GM12892 (cell line): ENCODE measurements around the gene ZSCAN10.

Experiments used
- DNase-seq: peaks from one replicate; pipeline ENCODE4 v3.0.0; 2011; ENCODE audit not compliant: insufficient read length
- FAIRE-seq: peaks from 2 replicates; lab custom pipeline; 2011; peaks lifted over from hg19 to GRCh38; lab: Jason Lieb, UNC
- POLR2A ChIP-seq: IDR thresholded peaks from 2 replicates; pipeline ENCODE4 v1.6.1; 2011; ENCODE audit warnings: low read depth, low read length, control low read depth
- POLR2AphosphoS5 ChIP-seq: IDR thresholded peaks from 2 replicates; pipeline ENCODE4 v1.6.1; 2011; ENCODE audit warnings: low read depth, low read length, control low read depth
- TAF1 ChIP-seq: IDR thresholded peaks from 2 replicates; pipeline ENCODE4 v1.6.1; 2011; ENCODE audit warnings: low read depth, mild to moderate bottlenecking, control low read depth, low read length, borderline replicate concordance

ZSCAN10 gene

DNA sequence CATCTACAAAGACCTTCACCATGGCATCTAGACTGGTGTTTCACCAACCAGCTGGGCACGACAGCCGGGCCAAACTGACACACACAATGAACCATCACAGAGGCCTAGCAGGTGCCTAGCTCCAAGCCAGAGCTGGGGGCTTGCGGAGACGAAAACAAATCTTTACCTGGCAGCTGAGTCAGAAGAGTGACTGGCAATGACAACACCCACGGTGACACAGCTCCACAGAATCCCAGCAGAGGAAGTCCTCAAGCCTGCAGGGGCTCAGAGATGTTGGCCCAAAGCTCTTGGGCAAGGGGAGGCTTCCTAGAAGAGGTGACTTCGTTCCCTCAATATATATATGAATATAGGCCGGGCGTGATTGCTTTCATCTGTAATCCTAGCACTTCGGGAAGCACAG is 47.6 kb downstream of the ZSCAN10 start:
- FAIRE-seq (no peak), DNase-seq (no peak)
- TF ChIP-seq TAF1 (no peak), POLR2AphosphoS5 (no peak), POLR2A (no peak)

DNA sequence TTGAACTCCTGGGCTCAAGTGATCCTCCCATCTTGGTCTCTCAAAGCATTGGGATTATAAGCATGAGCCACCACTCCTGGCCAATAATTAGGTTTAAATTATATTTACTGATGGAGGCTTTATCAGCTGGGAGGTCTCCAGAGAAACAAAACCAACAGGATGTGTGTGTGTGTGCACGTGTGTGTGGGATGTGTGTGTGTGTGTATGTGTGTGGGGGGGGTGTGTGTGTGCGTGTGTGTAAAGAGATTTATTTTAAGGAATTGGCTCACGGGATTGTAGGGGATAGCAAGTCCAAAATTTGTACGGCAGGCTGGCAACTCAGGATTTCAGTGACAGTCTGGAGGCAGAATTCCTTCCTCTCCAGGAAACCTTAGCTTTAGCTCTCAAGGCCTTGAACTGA is 48.1 kb downstream of the ZSCAN10 start:
- FAIRE-seq (no peak), DNase-seq (no peak)
- TF ChIP-seq POLR2AphosphoS5 (no peak), TAF1 (no peak), POLR2A (no peak)

DNA sequence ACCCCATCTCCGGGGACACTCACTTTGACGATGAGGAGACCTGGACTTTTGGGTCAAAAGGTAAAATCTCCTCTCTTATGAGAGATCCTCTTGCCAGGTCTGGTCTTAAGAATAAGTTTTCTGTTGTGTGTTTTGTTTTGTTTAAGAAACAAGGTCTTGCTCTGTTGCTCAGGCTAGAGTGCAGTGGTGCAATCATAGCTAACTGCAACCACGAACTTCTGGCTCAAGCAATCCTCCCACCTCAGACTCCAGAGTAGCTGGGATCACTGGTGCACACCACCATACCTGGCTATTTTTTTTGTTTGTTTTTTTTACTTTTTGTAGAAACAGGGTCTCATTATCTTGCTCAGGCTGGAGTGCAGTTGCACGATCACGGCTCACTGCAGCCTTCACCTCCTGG is 48.6 kb downstream of the ZSCAN10 start:
- FAIRE-seq (no peak), DNase-seq (no peak)
- no peak for TF ChIP-seq POLR2A
- no peak for TF ChIP-seq TAF1
- TF ChIP-seq POLR2AphosphoS5: no peak

DNA sequence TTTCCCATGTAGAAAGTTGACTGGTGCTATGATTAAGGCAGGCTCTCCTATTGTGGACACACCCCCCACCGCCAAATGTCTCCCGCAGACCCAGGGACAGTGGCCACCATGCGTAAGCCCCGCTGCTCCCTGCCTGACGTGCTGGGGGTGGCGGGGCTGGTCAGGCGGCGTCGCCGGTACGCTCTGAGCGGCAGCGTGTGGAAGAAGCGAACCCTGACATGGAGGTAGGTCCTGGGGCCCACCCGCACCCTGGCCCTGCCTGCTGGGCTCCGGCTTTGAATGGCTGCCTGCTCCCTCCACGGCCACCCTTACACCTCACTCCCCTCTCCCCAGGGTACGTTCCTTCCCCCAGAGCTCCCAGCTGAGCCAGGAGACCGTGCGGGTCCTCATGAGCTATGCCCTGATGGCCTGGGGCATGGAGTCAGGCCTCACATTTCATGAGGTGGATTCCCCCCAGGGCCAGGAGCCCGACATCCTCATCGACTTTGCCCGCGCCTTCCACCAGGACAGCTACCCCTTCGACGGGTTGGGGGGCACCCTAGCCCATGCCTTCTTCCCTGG is 49.1 kb downstream of the ZSCAN10 start:
- DNase-seq: no peak
- TF ChIP-seq POLR2A: no peak
- no peak for FAIRE-seq

DNA sequence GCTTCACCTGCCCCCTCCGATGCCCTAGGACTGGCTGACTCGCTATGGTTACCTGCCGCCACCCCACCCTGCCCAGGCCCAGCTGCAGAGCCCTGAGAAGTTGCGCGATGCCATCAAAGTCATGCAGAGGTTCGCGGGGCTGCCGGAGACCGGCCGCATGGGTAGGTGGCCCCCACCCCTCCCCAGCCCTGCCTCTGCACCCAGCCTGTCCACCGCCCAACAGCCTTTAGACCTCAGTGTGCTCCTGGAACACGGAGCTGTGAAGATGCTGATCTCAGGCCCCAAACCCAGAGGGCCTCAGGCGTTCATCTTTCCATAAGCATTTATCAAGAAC is 51.7 kb downstream of the ZSCAN10 start:
- TF ChIP-seq POLR2A (no peak), POLR2AphosphoS5 (no peak), TAF1 (no peak)
- FAIRE-seq: no peak
- no peak for DNase-seq

DNA sequence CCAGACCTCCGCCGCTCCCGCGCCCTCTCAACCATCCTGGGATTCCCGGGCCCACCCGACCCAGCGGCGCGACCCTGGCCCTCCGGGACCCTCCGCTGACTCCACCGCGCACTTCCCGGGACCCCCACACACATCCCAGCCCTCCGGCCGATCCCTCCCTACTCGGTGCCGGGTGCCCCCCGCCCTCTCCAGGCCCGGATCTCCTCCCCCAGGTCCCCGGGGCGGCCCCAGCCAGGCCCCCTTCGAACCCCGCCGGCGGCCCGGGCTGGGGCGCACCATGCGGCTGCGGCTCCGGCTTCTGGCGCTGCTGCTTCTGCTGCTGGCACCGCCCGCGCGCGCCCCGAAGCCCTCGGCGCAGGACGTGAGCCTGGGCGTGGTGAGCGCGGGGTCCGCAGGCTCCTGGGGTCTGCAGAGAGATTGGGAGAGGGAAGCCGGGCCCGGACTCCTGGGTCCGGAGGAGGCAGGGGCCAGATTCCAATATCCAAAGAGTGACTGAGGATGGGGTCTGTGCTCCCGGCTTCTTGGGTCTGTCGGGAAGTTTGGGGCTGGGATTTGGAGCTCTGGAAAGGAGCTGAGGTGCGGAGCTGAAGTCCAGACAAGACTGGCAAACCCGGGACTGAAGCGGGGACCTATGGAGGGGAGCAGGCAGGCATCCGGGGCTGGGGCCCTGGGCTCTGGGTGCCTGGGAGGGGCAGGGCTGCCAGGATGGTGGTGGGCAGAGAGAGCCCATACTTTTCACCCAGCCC is 52.3 kb downstream of the ZSCAN10 start:
- DNase-seq (no peak), FAIRE-seq (no peak)
- no peak for TF ChIP-seq TAF1
- no peak for TF ChIP-seq POLR2A
- TF ChIP-seq POLR2AphosphoS5: no peak

DNA sequence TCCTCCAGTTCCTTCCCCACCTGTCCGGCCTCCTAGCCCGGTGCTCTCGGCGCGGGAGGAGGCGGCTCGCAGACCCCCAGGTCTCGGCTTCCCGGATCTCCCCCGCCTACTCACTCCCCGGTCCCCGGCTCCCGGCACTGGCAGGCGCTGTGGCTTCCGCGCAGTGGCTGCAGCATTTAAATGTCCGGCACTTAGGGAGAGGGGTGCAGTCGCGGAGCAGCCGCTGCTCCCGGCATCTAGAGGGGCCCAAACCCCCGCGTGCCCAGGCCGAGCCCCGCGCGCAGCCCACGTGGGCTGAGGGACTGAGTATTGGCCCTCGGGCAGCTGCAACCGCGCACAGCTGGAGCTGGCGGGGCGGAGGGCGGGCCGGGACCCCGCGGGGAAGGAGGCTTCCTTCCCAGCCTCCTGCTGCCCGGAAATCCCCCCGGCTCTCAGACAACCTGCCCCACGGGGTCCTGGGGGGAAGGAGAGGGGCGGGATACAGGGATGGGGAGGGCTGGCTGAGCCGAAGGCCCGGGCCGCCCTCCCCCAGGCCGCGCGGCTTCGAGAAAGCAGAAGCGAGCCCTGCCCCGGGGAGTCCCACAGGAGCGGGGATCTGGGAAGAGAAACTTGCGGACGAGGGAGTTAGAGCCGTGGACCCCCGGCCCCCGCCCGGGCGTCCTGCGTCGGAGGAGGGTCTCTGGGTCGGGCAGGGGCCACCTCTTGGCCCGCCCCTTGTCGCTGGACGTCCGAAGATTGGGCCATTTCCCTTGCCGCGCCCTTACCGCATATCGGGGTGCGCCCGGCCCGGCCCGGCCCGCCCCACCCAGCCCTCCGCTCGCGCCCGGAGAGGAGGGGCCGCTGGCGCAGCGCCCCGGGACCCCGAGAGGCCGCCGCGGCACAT is 53.1 kb downstream of the ZSCAN10 start, which contains the start of gene MMP25:
MMP25 (plus strand) TSS at position 804 of the 883 bp plus-strand sequence. CDS start 357 bp downstream, outside the sequence.
- no peak for FAIRE-seq
- peak; percentile 73 for DNase-seq

DNA sequence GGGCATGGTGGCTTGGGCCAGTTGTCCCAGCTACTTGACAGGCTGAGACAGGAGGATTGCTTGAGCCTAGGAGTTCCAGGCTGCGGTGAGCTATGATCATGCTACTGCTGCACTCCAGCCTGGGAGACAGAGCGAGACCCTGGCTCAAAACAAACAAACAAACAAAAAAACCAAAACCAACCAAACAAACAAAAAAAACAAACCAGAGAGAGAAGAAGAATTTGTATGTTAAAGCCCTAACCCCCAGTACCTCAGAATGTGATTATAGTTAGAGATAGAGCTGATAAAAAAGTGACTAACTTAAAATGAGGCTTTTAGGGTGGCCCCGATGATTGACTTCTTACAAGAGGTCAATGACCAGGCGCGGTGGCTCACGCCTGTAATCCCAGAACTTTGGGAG is 54.4 kb downstream of the ZSCAN10 start:
- DNase-seq (no peak), FAIRE-seq (no peak)
- TF ChIP-seq POLR2A: no peak
- TF ChIP-seq TAF1: no peak
- no peak for TF ChIP-seq POLR2AphosphoS5

More for the DNA sequence above, 53.1 kb downstream of the ZSCAN10 start, which contains the start of gene MMP25:
- TF ChIP-seq TAF1 (no peak), POLR2A (no peak), POLR2AphosphoS5 (no peak)

DNA sequence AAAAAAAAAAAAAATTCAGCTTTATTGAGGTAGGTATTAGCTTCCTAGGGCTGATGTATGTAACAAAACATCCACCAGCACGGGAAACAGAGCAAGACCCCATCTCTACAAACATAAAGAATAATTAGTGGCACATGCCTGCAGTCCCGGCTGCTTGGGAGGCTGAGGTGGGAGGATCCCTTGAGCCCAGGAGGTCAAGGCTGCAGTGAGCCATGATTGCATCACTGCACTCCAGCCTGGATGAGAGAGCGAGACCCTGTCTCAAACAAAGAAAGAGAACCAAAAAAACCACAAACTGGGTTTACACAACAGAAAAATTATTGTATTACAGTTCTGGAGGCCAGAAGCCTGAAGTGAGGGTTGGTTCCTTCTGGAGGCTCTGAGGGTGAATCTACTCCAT is 56.7 kb downstream of the ZSCAN10 start:
- no peak for FAIRE-seq
- no peak for DNase-seq
- TF ChIP-seq TAF1 (no peak), POLR2AphosphoS5 (no peak), POLR2A (no peak)

DNA sequence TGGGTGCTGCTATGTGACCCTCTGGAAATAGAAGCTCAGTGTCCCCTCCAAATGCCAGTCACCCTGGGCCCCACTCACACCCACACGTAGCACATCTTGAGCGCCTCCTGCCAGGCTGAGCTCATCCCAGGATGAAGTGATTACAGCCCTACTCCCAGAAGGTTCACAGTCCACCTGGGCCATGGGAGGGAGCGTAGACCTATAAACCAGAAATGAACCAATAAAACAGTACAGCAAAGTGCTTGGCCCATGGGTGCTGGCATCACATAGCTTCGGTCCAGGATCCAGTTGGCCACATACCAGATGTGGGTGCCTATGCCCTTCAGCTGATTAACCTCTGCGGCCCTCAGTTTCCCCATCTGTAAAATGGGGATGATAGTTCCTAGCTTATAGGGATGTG is 60.2 kb downstream of the ZSCAN10 start:
- no peak for TF ChIP-seq TAF1
- TF ChIP-seq POLR2AphosphoS5: no peak
- TF ChIP-seq POLR2A: no peak
- no peak for FAIRE-seq
- DNase-seq: no peak
